VCaP (cell line): ENCODE results near the gene SERPIND1.
"Not testable (repeated sequence)": the region's sequence is repeated elsewhere in the genome, so short reads cannot be mapped to it uniquely, and the experiment has no call there.

Experiments used
- H3K27ac ChIP-seq: fragments of 450-650 bp; 2 replicates; pipeline ENCODE4 v1.5.1; 2017
- CTCF ChIP-seq: fragments of 450-650 bp; conservative IDR thresholded peaks from 2 replicates; pipeline ENCODE4 v1.5.1; 2017; ENCODE audit warnings: mild to moderate bottlenecking, moderate library complexity

SERPIND1 gene

GRCh38 chr22:20762233-20762796 is 11.6 kb upstream of the SERPIND1 start:
- no peak for TF ChIP-seq CTCF
- no peak overlapping the region for H3K27ac ChIP-seq

DNA sequence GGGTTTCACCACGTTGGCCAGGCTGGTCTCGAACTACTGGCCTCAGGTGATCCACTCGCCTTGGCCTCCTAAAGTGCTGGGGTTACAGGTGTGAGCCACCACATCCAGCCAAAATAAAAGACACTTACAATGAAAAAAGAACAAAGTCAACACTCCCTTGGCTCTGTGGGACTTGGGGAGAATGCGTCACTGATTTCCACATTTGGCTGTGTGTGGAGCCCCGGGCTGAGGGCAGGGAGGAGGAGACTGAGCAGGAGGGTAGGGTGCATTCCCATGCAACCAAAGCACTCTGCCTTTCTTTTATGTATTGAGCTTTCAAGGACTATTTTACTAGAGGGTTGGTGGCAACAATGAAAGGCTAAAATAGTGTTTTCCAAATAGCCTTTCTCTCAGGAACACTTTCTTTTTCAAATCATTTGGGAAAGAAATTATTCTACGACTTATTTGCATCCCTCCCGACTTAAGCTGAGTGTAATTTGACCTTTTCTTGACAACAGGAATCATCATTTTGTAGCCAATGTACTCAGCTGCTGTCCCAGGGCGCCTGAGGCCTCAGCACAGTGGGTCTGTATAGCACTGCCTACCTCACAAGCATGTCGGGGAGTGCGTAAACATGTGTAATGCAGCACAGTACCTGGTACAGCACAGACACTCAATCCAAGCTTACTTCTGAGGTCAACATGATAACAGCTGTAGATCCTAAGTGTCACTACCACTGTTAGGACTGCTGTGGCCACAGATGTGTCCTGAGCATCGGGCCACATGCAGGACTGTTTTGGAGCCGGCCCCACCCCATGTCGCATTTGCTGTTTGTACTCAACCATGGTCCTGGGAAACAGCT is 10.1 kb upstream of the SERPIND1 start:
- no peak for TF ChIP-seq CTCF
- H3K27ac ChIP-seq, result no peak overlapping the region

DNA sequence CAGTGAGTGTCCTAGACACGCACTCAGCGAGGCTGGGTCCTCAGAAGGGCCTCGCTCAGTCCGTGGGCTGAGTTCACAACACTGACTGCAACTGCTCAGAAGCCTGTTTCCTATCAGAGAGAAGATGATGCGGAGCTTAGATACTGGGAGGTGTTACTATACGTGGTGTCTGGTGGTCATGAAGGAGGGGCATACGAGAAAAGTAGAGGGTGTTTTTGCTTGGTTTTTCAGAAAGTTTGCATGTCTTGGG is 9.5 kb upstream of the SERPIND1 start:
- TF ChIP-seq CTCF, result no peak
- no peak overlapping the region for H3K27ac ChIP-seq

DNA sequence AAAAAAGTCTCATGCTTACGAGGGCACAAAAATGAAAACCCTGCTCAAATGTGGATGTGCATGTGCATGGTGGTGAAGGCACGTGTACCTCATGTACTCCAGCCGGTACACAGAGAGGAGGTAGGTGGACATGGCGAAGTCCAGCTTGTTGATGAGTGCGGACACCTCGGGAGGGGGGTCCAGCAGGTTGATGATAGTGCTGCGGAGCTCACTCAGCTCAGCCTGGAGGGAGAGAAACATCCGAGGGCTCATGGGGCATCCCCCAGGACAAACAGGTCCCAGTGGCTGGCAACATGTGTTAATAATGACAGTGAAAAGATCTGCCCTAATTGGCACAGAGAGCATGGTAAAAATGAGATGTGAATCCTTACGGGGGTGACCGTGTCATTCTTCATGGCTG is 9.2 kb upstream of the SERPIND1 start:
- no peak overlapping the region for H3K27ac ChIP-seq
- no peak for TF ChIP-seq CTCF

DNA sequence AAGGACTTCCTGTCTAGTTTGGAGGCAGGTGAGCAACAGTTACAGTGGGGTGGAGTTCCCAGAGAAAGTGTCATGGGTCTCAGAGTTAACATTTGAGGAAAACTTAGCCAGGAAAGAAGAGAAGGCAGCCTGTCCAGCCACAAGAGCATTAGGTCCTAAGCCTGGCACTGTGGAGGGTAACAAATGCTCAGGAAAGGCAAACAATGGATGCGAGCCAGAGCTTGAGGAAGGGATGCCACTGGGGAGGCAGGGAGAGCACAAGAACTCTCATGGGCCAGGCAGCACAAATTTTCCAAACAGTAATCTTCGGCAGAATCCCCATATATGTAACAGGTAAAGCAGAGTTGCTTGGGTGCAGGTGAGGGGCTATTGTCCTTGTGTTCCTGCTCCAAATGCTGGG is 8.0 kb upstream of the SERPIND1 start:
- H3K27ac ChIP-seq, result peak overlapping the region; percentile 22; the same call in 1 of the 2 replicates
- no peak for TF ChIP-seq CTCF

- no peak for TF ChIP-seq CTCF
- H3K27ac ChIP-seq, result no peak overlapping the region
These were observed 7.4 kb upstream of the SERPIND1 start for GRCh38 chr22:20766530-20766929.

DNA sequence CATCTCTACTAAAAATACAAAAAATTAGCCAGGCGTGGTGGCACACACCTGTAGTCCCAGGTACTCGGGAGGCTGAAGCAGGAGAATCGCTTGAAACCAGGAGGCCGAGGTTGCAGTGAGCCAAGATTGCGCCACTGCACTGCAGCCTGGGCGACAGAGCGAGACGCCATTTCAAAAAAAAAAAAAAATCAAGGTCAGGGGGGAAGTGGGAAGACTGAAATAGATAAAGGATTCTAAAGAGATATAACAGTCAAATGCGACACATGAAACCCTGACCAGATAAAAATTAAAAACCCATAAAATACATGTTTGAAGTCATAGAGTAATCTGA is 4.5 kb upstream of the SERPIND1 start:
- not testable (repeated sequence) for H3K27ac ChIP-seq

- peak; percentile 35; the same call in 1 of the 2 replicates for TF ChIP-seq CTCF
- H3K27ac ChIP-seq, result no peak overlapping the region
These were observed 1.8 kb upstream of the SERPIND1 start for GRCh38 chr22:20771918-20772625.
